Type B pancreatic cell (in vitro differentiated cells): ENCODE measurements around the gene ECT2L. TPM values are rescaled to one million over a fixed set of nuclear protein-coding genes. Genes with fewer than 3 reads are reported as not detected.
"Not testable (repeated sequence)": the region's sequence is repeated elsewhere in the genome, so short reads cannot be mapped to it uniquely, and the experiment has no call there.

Experiments
- DNase-seq: peaks from one replicate; pipeline ENCODE4 v3.0.0; 2021; ENCODE audit warnings: mixed read lengths; ENCODE audit not compliant: unreplicated experiment; ENCODE audit errors: extremely low spot score
- H3K27ac Mint-ChIP-seq: 2 replicates; pipeline ENCODE4 v1.8.0; 2021; ENCODE audit warnings: mild to moderate bottlenecking, mixed read lengths
- H3K27me3 Mint-ChIP-seq: 2 replicates; pipeline ENCODE4 v1.8.0; 2021; ENCODE audit warnings: mixed read lengths
- H3K36me3 Mint-ChIP-seq: 2 replicates; pipeline ENCODE4 v1.8.0; 2021; ENCODE audit warnings: mixed read lengths
- H3K4me1 Mint-ChIP-seq: one replicate; pipeline ENCODE4 v1.8.0; 2021; ENCODE audit warnings: mixed read lengths; ENCODE audit not compliant: unreplicated experiment
- H3K4me3 Mint-ChIP-seq: 2 replicates; pipeline ENCODE4 v1.8.0; 2021; ENCODE audit warnings: mild to moderate bottlenecking, mixed read lengths
- H3K9me3 Mint-ChIP-seq: 2 replicates; pipeline ENCODE4 v1.8.0; 2021; ENCODE audit warnings: mixed read lengths
- CTCF ChIP-seq: fragments of 200-600 bp; sonication (generic); conservative IDR thresholded peaks from 2 replicates; pipeline ENCODE4 v1.5.0; 2021; ENCODE audit warnings: antibody characterized with exemption, mild to moderate bottlenecking
- total RNA-seq: library from RNA; stranded (reverse); gene quantifications from 2 replicates; pipeline ENCODE4 v1.2.1, GENCODE V29; 2021; ENCODE audit warnings: low replicate concordance

The ECT2L gene
- total RNA-seq, 1 donor from 2014 or later, result 0.07 TPM

- Mint-ChIP-seq H3K4me3 (no peak overlapping the region), H3K27me3 (no peaks in the 10 kb centered on the region), H3K9me3 (no peaks in the 10 kb centered on the region), H3K4me1 (no peaks in the 10 kb centered on the region), H3K36me3 (peaks cover 15% of the 10 kb centered on the region), H3K27ac (no peak overlapping the region)
- no peak for DNase-seq
- no peak for TF ChIP-seq CTCF
These were observed 127.7 kb downstream of the ECT2L start for GRCh38 chr6:138923561-138923960.

- Mint-ChIP-seq H3K9me3 (no peaks in the 10 kb centered on the region), H3K4me3 (no peak overlapping the region), H3K27me3 (no peaks in the 10 kb centered on the region), H3K27ac (no peak overlapping the region), H3K4me1 (no peaks in the 10 kb centered on the region), H3K36me3 (peaks cover 15% of the 10 kb centered on the region)
- no peak for DNase-seq
- no peak for TF ChIP-seq CTCF
These were observed 129.9 kb downstream of the ECT2L start for GRCh38 chr6:138925806-138926205.

GRCh38 chr6:138926579-138926978, 130.7 kb downstream of the ECT2L start:
- TF ChIP-seq CTCF, result no peak
- DNase-seq, result no peak
- Mint-ChIP-seq H3K4me1 (no peaks in the 10 kb centered on the region), H3K27ac (no peak overlapping the region), H3K36me3 (peaks cover 21% of the 10 kb centered on the region), H3K27me3 (no peaks in the 10 kb centered on the region), H3K4me3 (no peak overlapping the region), H3K9me3 (no peaks in the 10 kb centered on the region)

GRCh38 chr6:138931660-138932059, 135.8 kb downstream of the ECT2L start:
- TF ChIP-seq CTCF, result no peak
- no peak for DNase-seq
- Mint-ChIP-seq H3K27me3 (no peaks in the 10 kb centered on the region), H3K9me3 (peaks cover under 1% of the 10 kb centered on the region), H3K4me1 (no peaks in the 10 kb centered on the region), H3K4me3 (no peak overlapping the region), H3K27ac (no peak overlapping the region), H3K36me3 (peaks cover 31% of the 10 kb centered on the region)

- not testable (repeated sequence) for H3K4me1 Mint-ChIP-seq, H3K27ac Mint-ChIP-seq, H3K4me3 Mint-ChIP-seq, H3K9me3 Mint-ChIP-seq, H3K27me3 Mint-ChIP-seq, DNase-seq
- peaks cover 39% of the 10 kb centered on the region for H3K36me3 Mint-ChIP-seq
These were observed 141.0 kb downstream of the ECT2L start for GRCh38 chr6:138936873-138937272.

GRCh38 chr6:138943089-138943625, 147.3 kb downstream of the ECT2L start:
- Mint-ChIP-seq H3K36me3 (peaks cover 38% of the 10 kb centered on the region), H3K27ac (no peak overlapping the region)

More at GRCh38 chr6:138943089-138943625, 147.3 kb downstream of the ECT2L start:
- Mint-ChIP-seq H3K27me3 (no peaks in the 10 kb centered on the region), H3K9me3 (no peaks in the 10 kb centered on the region), H3K4me1 (no peaks in the 10 kb centered on the region), H3K4me3 (no peak overlapping the region)
- DNase-seq, result no peak
- TF ChIP-seq CTCF, result no peak
